Kidney glomerular epithelial cell (primary cell): ENCODE results near the gene STRADB.
"Not testable (repeated sequence)": the region's sequence is repeated elsewhere in the genome, so short reads cannot be mapped to it uniquely, and the experiment has no call there.

Experiments used
- DNase-seq: peaks from one replicate; lab custom pipeline; 2025; lab: John Stamatoyannopoulos, UW

STRADB gene

DNA sequence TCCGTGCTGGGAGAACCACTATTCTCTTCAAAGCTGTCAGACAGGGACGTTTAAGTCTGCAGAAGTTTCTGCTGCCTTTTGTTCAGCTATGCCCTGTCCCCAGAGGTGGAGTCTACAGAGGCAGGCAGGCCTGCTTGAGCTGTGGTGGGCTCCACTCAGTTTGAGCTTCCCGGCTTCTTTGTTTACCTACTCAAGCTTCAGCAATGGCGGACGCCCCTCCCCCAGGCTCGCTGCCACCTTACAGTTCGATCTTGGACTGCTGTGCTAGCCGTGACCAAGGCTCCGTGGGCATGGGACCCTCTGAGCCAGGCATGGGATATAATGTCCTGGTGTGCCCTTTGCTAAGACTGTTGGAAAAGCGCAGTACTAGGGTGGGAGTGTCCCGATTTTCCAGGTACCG, 21.2 kb upstream of the STRADB start:
- DNase-seq = not testable (repeated sequence)

DNA sequence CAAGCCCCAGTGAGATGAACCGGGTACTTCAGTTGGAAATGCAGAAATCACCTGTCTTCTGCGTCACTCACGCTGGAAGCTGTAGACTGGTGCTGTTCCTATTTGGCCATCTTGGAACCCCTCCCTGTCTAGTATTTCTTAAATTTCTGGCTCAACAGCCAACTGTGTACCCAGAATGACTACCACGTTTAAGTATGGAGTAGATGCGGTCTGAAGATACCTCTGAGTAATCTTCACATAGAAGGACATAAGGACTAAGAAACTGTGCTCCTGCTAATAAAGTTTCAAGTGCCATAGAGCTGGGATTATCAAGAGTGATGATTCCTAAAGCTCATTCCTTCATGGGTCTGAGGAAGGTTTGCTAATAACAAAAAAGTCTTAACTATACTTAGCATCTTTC, 20.7 kb upstream of the STRADB start:
- DNase-seq = no peak

DNA sequence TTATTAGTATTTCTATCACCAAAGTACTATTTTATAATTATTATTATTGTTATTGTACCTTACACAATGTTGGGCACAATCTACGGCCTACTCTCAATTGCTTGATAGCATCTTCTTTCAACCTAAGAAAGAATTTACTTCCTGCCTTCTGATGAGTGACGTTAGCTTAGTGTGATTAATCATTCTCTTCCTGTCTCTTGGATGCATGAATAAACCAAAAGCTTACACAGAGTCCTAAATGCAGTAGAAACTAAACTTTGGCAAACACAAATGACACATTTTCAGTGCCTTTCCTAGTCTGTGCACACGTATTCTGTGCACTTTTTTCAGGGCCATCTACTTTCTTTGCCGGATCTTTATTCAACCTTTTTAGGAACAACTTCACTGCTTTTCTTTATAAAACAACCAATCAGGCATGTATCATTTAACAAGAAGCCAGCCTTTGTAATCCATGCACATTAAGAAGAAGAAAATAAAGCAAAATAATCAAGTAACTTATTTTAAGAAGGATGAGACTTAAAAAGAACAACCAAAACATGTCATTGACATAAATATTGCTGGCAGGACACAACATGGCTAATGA, 19.4 kb upstream of the STRADB start:
- DNase-seq = peak; percentile 70

- no peak for DNase-seq
Measured at GRCh38 chr2:201432621-201433393, 18.7 kb upstream of the STRADB start.

DNA sequence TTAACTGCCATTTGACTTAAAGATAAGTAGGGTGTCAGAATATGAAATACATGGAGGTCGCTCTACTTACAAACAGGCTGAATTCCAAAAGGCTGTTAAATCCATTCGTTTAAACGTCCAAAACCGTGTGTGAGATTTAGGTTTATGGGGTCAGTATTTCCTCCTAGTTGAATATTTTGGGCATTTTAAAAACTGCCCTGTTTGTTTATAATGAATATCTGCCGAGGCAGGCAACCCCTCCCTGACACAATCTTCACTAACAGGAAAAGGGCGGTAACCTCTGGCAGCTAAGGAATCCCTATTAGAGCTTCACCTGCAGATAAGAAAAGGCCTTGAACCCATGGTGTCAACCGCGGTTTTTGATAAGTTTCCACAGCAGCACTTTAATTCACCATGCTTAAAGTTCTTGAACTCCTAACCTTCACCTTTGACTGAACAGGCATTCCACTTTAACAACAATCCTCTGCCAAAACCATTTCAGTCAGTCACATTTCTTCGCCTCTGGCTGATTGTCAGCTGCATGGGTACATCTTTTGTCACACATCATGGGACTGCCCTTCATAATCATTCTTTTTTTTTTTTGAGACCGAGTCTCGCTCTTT, 18.0 kb upstream of the STRADB start:
- no peak for DNase-seq

GRCh38 chr2:201436141-201436540, 15.4 kb upstream of the STRADB start:
- no peak for DNase-seq

DNA sequence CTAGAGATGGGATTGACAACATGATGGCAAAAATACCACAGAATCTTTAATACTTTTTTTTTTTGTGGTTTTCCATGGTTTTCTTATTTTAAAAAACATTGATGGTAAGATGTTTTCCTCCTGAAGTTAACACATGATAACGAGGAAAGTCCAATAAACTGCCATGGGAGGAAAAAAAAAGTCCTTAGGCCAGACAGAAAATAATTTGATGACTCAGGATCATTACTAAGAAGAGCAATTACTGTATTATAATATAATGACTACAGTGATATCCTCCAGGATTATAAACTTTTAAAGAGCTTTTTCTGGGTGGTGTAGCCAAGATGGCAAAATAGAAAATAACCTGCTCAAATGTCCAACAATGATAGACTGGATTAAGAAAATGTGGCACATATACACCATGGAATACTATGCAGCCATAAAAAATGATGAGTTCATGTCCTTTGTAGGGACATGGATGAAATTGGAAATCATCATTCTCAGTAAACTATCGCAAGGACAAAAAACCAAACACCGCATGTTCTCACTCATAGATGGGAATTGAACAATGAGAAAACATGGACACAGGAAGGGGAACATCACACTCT, 12.1 kb upstream of the STRADB start:
- DNase-seq = not testable (repeated sequence)

GRCh38 chr2:201440182-201440581, 11.4 kb upstream of the STRADB start:
- DNase-seq = no peak

GRCh38 chr2:201441409-201441808, 10.1 kb upstream of the STRADB start:
- no peak for DNase-seq

- DNase-seq = no peak
Measured at GRCh38 chr2:201444746-201445465, 6.6 kb upstream of the STRADB start.

DNA sequence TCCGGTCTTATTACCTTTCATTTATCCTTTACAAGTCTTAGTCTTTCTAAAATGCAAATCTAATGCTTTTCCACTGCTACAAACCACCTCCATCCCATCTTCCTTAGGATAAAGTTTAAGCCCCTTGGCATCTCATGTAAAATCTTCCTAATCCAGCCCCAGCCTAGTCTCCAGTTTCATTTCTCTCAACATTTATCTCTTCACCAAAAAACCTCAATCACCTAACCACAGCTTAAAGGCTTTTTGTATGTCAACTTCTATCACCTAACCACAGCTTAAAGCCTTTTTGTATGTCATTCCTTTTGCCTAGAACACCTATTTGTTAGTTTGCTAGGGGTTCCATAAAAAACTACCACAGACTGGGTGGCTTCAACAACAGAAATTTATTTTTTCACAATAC, 4.5 kb upstream of the STRADB start:
- DNase-seq = no peak

DNA sequence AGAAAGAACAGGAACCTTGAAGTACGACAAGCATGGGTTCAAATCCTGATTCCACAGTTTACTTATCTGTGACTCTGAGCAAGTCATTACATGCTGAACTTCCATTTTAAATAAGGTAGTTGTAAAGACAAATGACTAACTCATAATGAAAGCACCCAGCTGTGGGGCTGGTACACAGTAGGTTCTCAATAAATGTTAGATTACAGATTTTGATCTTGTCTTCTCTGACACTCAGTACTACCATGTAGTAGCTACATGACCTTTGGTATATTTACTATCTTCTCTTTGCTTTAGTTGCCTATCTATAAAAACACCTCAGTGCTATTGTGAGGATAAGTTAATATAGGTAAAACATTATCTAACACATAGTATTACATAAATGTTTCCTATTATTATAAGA, 3.5 kb upstream of the STRADB start:
- DNase-seq = no peak

DNA sequence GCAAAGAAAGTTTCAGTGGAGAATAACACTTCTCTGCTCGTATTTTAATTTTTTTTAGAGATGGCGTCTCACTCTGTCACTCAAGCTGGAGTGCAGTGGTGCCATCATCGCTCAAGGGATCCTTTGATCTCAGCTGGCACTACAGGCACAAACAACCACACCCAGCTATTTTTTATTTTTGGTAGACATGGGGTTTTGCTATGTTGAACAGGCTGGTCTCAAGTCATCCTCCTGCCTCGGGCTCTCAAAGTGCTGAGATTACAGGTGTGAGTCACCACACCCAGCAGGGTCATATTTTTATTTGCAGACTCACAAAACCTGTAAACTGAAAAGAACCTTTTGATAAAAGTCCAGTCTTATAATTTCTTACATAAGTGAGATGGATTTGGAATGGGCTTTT, 2.8 kb upstream of the STRADB start:
- no peak for DNase-seq

DNA sequence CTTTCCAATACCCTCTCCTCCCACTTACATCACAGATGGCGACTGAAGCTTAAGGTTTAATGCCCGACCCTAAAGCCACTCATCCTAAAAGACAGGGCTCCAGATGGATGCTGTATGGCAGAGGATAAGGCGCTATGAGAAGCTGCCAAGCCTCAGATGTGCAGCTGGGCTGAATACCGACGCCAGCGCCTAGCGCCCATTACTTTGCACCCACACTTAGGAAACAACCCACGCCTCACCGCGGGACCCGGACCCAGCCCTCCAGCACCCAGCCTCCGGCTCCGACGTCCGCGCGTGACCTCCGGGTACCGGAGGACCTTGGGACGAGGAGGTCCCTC, 617 bp upstream of the STRADB start:
- no peak for DNase-seq

DNA sequence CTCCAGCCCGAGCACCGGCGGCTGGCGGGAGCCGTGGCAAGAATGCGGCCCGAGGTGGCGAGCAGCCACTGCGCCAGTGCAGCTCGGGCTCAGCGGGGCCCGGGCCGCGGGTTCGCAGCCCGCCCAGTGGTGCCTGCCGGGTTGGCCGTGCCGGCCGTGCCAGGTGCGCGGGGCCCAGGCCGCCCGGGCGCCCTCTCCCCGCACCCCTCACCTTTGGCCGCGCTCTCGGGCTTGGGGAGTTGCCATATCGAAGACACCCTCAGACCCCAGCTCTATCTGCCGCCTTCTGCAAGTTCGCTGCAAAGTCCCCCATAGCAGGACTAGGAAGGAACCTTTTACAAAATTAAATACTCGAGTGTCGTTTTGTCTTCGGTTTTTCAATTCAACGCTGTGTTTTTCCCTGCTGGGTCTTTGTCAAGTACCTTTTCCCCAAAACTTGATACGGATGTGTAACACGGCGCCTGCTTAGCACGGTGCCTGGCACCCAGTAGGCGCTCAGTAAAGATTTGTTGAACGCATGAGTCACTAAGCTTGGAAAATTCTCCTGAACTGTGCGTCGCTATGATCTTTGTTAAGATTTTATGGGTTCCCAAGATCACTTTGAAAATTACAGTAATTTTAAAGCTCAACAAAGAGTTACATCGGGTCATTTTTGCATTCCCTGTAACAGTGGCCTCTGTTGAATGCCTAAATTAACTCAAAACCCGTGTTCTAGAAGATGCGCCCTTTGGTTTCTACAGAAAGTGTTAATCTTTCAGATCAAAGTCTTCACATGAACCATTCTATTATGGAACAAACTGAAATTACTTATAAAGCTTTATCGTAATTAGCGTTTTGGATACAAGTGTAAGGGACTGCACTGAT, 750 bp downstream of the STRADB start:
- DNase-seq = no peak

GRCh38 chr2:201452922-201453643, 1.5 kb downstream of the STRADB start:
- DNase-seq = no peak

DNA sequence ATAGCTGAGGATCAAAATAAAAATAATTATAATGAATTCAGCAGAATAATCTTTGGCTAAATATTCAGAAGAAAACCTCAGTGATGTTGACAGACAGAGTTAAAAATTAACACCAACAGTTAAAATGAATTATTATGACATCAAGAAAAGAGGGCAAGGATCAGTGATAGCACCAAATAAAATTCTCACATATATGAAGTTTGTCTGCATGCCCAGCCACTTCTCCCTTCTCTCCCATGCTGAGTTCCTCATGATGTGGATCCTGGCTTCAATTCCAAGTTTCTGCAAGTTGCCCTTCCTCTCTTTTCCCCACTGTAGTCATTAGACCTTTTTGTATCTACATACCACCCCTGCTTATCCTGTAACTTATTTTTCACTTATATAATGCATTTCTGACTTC, 6.8 kb downstream of the STRADB start:
- no peak for DNase-seq

DNA sequence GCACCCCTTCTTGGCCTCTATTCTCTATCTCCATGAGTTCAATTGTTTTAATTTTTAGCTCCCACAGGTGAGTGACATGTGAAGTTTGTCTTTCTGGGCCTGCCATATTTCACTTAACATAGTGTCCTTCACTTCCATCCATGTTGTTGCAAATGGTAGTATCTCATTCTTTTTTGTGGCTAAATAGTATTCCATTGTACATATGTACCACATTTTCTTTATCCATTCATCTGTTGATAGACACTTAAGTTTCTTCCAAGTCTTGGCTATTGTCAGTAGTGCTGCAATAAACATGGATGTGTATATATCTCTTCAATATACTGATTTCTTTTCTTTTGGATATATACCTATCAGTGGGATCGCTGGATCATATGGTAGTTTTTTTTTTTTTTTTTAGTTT, 9.0 kb downstream of the STRADB start:
- DNase-seq = no peak

DNA sequence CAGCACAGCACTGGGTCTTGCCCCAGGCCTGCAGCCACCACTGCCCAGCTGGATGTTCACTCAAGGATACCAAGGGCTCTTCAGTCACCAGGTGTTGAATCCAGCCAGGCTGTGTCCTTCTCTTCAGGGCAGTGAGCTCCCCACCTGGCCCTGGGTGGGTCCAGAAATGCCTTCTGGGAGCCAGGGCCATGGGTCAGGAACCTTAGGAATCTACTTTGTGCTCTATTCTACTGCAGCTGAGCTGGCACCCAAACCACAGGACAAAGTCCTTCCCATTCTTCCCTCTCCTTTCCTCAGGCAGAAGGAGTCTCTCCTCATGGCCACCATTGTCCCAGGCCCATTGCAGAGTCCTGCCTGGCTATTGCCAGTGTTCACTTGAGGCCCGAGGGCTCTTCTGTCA, 13.0 kb downstream of the STRADB start:
- DNase-seq = no peak

DNA sequence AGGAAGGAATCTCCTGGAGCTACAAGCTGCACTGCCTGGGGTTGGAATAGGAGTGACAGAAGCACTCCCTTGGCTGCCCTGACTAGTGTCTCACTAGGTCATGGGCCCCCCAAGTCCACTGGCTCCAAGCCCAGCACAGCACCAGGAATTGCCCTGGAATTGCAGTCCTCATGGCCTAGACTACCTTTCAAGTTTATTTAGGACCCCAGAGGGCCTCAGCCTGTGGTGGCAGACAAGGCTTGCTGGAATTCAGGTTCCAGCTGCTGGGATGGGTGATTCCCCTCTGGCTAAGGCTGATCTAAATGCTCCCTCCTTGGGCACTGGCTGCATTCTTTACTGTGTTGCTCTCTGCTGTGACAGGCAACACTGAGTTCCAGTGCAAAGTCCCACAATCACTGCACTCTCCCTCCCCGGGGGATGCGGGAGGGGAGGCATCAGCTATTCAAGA, 14.0 kb downstream of the STRADB start:
- no peak for DNase-seq
